GM19035 (cell line): Measurements from ENCODE around the gene FYB2.
"Not testable (repeated sequence)": the region's sequence is repeated elsewhere in the genome, so short reads cannot be mapped to it uniquely, and the experiment has no call there.

Experiments
- ATAC-seq: cut with Tn5 transposase; IDR thresholded peaks from one replicate; pipeline ENCODE4 v1.9.1; 2021; ENCODE audit not compliant: unreplicated experiment

Gene FYB2

GRCh38 chr1:56797065-56797685 lies 22.0 kb downstream of the FYB2 start:
- ATAC-seq = no peak

- ATAC-seq = no peak
Observed at GRCh38 chr1:56795870-56796269, 23.3 kb downstream of the FYB2 start.

GRCh38 chr1:56790036-56790435 lies 29.2 kb downstream of the FYB2 start:
- ATAC-seq = no peak

- no peak for ATAC-seq
Observed at GRCh38 chr1:56788588-56788987, 30.6 kb downstream of the FYB2 start.

- ATAC-seq = no peak
Observed at GRCh38 chr1:56788102-56788501, 31.1 kb downstream of the FYB2 start.

GRCh38 chr1:56787330-56787729 lies 31.9 kb downstream of the FYB2 start:
- ATAC-seq = no peak

- no peak for ATAC-seq
Observed at GRCh38 chr1:56782773-56783172, 36.4 kb downstream of the FYB2 start.

GRCh38 chr1:56780826-56781225 lies 38.4 kb downstream of the FYB2 start:
- ATAC-seq = no peak

- no peak for ATAC-seq
Observed at GRCh38 chr1:56780128-56780750, 39.0 kb downstream of the FYB2 start.

GRCh38 chr1:56777972-56778371 lies 41.2 kb downstream of the FYB2 start:
- ATAC-seq = no peak

GRCh38 chr1:56774732-56775131 lies 44.5 kb downstream of the FYB2 start:
- not testable (repeated sequence) for ATAC-seq

GRCh38 chr1:56774067-56774609 lies 45.1 kb downstream of the FYB2 start:
- no peak for ATAC-seq

GRCh38 chr1:56773341-56774066 lies 45.7 kb downstream of the FYB2 start:
- no peak for ATAC-seq

GRCh38 chr1:56771717-56772116 lies 47.5 kb downstream of the FYB2 start:
- ATAC-seq = no peak

- no peak for ATAC-seq
Observed at GRCh38 chr1:56758794-56759193, 60.4 kb downstream of the FYB2 start.

- ATAC-seq = no peak
Observed at GRCh38 chr1:56758135-56758534, 61.1 kb downstream of the FYB2 start.

- ATAC-seq = no peak
Observed at GRCh38 chr1:56755911-56756310, 63.3 kb downstream of the FYB2 start.

GRCh38 chr1:56754708-56755479 lies 64.3 kb downstream of the FYB2 start:
- no peak for ATAC-seq

GRCh38 chr1:56745231-56745630 lies 74.0 kb downstream of the FYB2 start:
- ATAC-seq = no peak

- ATAC-seq = no peak
Observed at GRCh38 chr1:56728964-56729363, 90.2 kb downstream of the FYB2 start.

GRCh38 chr1:56726706-56727105 lies 92.5 kb downstream of the FYB2 start:
- ATAC-seq = no peak
